OCI-LY3 (cell line): ENCODE results near the gene OPHN1.

Source experiments
- H2AFZ ChIP-seq: fragments of 200-600, 300-600 bp; shearing (Covaris generic); 2 replicates; pipeline ENCODE4 v1.6.0; 2014; ENCODE audit warnings: antibody characterized with exemption, low read depth, low read length
- H3K27ac ChIP-seq: fragments of 200-600, 300-600 bp; sonication (generic); 2 replicates; pipeline ENCODE4 v1.5.1; 2014; ENCODE audit warnings: mild to moderate bottlenecking, low read length, moderate library complexity, mixed read lengths
- H3K27me3 ChIP-seq: fragments of 200-600, 300-600 bp; sonication (generic); 2 replicates; pipeline ENCODE4 v1.6.1; 2014; ENCODE audit warnings: low read depth, low read length, mixed read lengths
- H3K36me3 ChIP-seq: fragments of 200-600, 300-600 bp; sonication (generic); replicated peaks from 2 replicates; pipeline ENCODE3; 2014; ENCODE audit warnings: low read depth, low read length, mixed read lengths
- H3K4me1 ChIP-seq: fragments of 300-600, 200-600 bp; sonication (generic); 2 replicates; pipeline ENCODE4 v1.6.1; 2014; ENCODE audit warnings: low read length, mixed read lengths
- H3K4me2 ChIP-seq: fragments of 200-600, 300-600 bp; sonication (generic); 2 replicates; pipeline ENCODE4 v1.6.1; 2014; ENCODE audit warnings: low read length, mixed read lengths
- H3K4me3 ChIP-seq: fragments of 300-600, 200-600 bp; sonication (generic); 2 replicates; pipeline ENCODE4 v1.5.1; 2014; ENCODE audit warnings: antibody characterized with exemption, mild to moderate bottlenecking, low read length, moderate library complexity
- H3K79me2 ChIP-seq: fragments of 300-600, 200-600 bp; shearing (Covaris generic); 2 replicates; pipeline ENCODE4 v1.6.1; 2014; ENCODE audit warnings: mild to moderate bottlenecking, low read length, mixed read lengths
- H3K9ac ChIP-seq: fragments of 300-600, 200-600 bp; shearing (Covaris generic); 2 replicates; pipeline ENCODE4 v1.6.0; 2014; ENCODE audit warnings: mild to moderate bottlenecking, low read length, moderate library complexity
- H3K9me3 ChIP-seq: fragments of 200-600, 300-600 bp; shearing (Covaris generic); 2 replicates; pipeline ENCODE4 v1.6.1; 2014; ENCODE audit warnings: low read length, mixed read lengths; ENCODE audit not compliant: insufficient read depth
- H4K20me1 ChIP-seq: fragments of 200-600, 300-600 bp; sonication (generic); 2 replicates; pipeline ENCODE4 v1.6.1; 2016; ENCODE audit warnings: low read length, mixed read lengths; ENCODE audit not compliant: insufficient read depth
- EZH2phosphoT487 ChIP-seq: fragments of 200-600 bp; shearing (Covaris generic); IDR thresholded peaks from 2 replicates; pipeline ENCODE4 v1.6.1; 2018; ENCODE audit warnings: antibody characterized with exemption, mixed run types, low read depth
- TF ChIP-seq, protein P1 (sequence below): fragments of 200-600, 300-600 bp; sonication (generic); IDR thresholded peaks from 2 replicates; pipeline ENCODE4 v1.5.1; 2014; ENCODE audit warnings: antibody characterized with exemption, low read length, low read depth

Gene OPHN1

DNA sequence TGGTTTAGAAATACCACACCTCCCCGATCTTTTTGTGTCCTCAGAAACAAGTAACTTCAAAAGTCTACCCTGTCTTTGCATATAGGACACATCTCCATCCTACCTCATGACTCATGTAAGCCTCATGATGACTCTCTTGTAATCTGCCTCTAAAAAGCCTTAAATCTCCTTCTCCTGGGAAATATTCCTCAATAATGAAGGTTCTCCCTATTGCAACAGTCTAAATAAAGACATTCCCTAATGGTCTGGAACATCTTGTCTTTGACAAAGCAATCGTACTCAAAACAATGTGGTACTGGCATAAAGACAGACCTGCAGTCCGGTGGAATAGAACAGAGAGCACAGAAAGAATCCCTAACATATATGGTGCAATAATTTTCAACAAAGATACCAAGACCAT, 257.7 kb downstream of the OPHN1 start:
- Histone ChIP-seq H3K4me3 (no peak overlapping the region), H3K27ac (no peak overlapping the region)
- no peak for TF ChIP-seq EZH2phosphoT487
- TF ChIP-seq, protein P1, sequence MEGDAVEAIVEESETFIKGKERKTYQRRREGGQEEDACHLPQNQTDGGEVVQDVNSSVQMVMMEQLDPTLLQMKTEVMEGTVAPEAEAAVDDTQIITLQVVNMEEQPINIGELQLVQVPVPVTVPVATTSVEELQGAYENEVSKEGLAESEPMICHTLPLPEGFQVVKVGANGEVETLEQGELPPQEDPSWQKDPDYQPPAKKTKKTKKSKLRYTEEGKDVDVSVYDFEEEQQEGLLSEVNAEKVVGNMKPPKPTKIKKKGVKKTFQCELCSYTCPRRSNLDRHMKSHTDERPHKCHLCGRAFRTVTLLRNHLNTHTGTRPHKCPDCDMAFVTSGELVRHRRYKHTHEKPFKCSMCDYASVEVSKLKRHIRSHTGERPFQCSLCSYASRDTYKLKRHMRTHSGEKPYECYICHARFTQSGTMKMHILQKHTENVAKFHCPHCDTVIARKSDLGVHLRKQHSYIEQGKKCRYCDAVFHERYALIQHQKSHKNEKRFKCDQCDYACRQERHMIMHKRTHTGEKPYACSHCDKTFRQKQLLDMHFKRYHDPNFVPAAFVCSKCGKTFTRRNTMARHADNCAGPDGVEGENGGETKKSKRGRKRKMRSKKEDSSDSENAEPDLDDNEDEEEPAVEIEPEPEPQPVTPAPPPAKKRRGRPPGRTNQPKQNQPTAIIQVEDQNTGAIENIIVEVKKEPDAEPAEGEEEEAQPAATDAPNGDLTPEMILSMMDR, result no peak

DNA sequence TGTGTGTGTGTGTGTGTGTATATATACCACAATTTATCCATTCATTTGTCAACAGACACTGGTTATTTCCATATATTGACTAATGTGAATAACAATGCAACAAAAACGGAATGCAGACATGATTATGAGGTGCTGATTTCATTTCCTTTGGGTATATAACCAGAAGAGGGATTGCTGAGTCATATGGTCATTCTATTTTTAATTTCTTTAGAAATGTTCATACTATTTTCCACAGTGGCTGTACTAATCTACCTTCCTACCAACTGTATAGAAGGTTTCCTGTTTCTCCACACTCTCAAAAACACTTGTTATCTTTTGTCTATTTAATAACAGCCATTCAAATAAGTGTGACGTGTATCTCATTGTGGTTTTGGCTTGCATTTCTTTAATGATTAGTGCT, 269.9 kb downstream of the OPHN1 start:
- TF ChIP-seq EZH2phosphoT487, result no peak
- TF ChIP-seq, protein P1, result no peak
- no peak overlapping the region for H2AFZ ChIP-seq
- no peak overlapping the region for H3K4me2 ChIP-seq
- no peaks in the 10 kb centered on the region for H3K27me3 ChIP-seq
- H3K27ac ChIP-seq, result no peak overlapping the region
- no peaks in the 10 kb centered on the region for H3K4me1 ChIP-seq
- no peaks in the 10 kb centered on the region for H3K9me3 ChIP-seq
- H3K4me3 ChIP-seq, result no peak overlapping the region
- no peaks in the 10 kb centered on the region for H3K36me3 ChIP-seq
- no peak overlapping the region for H3K9ac ChIP-seq
- no peaks in the 10 kb centered on the region for H4K20me1 ChIP-seq
- no peaks in the 10 kb centered on the region for H3K79me2 ChIP-seq

More for the DNA sequence above, 257.7 kb downstream of the OPHN1 start:
- no peaks in the 10 kb centered on the region for H3K79me2 ChIP-seq
- H4K20me1 ChIP-seq, result no peaks in the 10 kb centered on the region
- H3K36me3 ChIP-seq, result no peaks in the 10 kb centered on the region
- H3K27me3 ChIP-seq, result no peaks in the 10 kb centered on the region
- no peak overlapping the region for H3K4me2 ChIP-seq
- no peaks in the 10 kb centered on the region for H3K4me1 ChIP-seq
- H3K9me3 ChIP-seq, result no peaks in the 10 kb centered on the region
- H2AFZ ChIP-seq, result no peak overlapping the region
- no peak overlapping the region for H3K9ac ChIP-seq

DNA sequence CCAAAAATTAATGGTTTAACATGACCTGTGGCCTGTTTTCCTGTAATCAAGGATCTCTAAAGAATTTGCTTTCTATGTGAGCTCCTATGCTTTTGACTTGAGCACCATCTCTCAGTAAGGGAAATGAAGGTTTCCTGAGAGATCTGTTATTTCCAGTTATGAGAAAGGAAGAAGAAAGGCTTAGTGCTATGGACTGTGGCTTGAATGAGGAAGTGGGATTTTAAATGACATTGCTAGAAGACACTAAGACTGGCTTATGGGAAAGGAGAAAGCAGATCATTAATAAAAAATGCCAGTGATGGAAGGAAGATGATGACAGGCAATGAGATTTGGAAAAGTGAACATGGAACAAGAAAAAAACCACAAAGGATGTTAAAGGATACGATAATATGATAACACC, 285.4 kb downstream of the OPHN1 start:
- H3K79me2 ChIP-seq, result no peaks in the 10 kb centered on the region
- H4K20me1 ChIP-seq, result no peaks in the 10 kb centered on the region
- H3K27ac ChIP-seq, result no peak overlapping the region
- H3K27me3 ChIP-seq, result no peaks in the 10 kb centered on the region
- no peaks in the 10 kb centered on the region for H3K36me3 ChIP-seq
- H3K4me3 ChIP-seq, result no peak overlapping the region
- no peak overlapping the region for H3K9ac ChIP-seq
- no peaks in the 10 kb centered on the region for H3K9me3 ChIP-seq
- H3K4me2 ChIP-seq, result no peak overlapping the region
- no peak overlapping the region for H2AFZ ChIP-seq
- TF ChIP-seq, protein P1, result no peak
- peaks cover 8% of the 10 kb centered on the region for H3K4me1 ChIP-seq

DNA sequence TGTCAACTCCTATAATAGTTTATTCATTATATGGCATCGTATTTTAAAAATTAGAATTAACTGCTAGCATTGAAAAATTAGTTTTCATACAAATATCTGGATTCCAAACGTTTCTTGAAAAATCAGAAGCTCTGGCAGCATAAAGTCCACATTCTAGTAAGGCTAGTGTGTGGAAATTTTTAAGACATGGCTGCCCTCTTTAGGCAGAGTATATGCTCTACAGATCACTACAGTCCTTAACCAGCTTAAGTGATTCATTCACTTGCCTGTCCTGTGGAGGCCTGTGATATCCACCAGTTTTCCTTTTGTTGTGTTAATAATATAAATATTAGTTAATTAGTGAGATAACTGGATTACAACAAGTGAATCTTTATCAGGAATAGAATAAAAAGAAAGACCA, 287.2 kb downstream of the OPHN1 start:
- Histone ChIP-seq H3K9ac (no peak overlapping the region), H3K9me3 (no peaks in the 10 kb centered on the region), H3K4me3 (no peak overlapping the region), H3K27ac (no peak overlapping the region), H3K27me3 (no peaks in the 10 kb centered on the region), H3K4me2 (no peak overlapping the region), H3K79me2 (no peaks in the 10 kb centered on the region), H3K4me1 (peaks cover 8% of the 10 kb centered on the region), H4K20me1 (no peaks in the 10 kb centered on the region), H2AFZ (no peak overlapping the region), H3K36me3 (no peaks in the 10 kb centered on the region)
- no peak for TF ChIP-seq EZH2phosphoT487
- TF ChIP-seq, protein P1, result peak; percentile 54
